OCI-LY7 (cell line): ENCODE results near the gene ABCA12.

Experiments used
- CTCF ChIP-seq: fragments of 200-600 bp; sonication (generic); conservative IDR thresholded peaks from 2 replicates; pipeline ENCODE4 v1.5.1; 2014; ENCODE audit warnings: mild to moderate bottlenecking, antibody characterized with exemption, low read length, moderate library complexity, mixed read lengths
- EZH2phosphoT487 ChIP-seq: fragments of 200-600 bp; sonication (generic); IDR thresholded peaks from 2 replicates; pipeline ENCODE4 v1.6.1; 2018; ENCODE audit warnings: low read depth, borderline replicate concordance, mild to moderate bottlenecking, mixed run types, antibody characterized with exemption, low read length, moderate library complexity, mixed read lengths

GRCh38 chr2:214904176-214904575, 234.2 kb downstream of the ABCA12 start:
- no peak for TF ChIP-seq CTCF
- no peak for TF ChIP-seq EZH2phosphoT487
